ENCODE measurements around the gene MOB4.

MOB4 gene

DNA sequence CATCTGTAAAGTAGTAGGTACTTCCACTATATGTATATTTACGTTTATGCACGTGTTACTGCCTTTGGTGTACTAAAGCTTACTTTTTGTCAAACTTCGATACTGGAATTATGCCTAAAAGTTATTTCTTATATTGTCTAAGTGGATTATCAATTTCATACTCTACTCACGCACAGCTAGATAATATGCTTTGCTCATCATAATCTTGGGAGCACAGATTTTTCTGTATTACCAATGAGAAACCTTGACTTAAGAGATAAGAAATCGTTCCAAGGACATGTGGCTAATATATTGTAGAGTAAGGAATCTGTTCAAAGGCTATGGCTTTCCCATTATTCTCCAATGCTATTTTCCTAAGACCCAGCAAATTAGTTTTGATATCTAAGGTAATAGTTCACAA is 9.2 kb upstream of the MOB4 start:
- Histone ChIP-seq H3K9ac (ENCODE audit: low read depth, low read length, poor library complexity, severe bottlenecking) (no peak overlapping the region), H3K9me2 (replicated peaks; ENCODE audit: low read depth, low read length) (no peaks in the 10 kb centered on the region), H3K4me2 (ENCODE audit: low read depth, low read length, poor library complexity, severe bottlenecking) (no peak overlapping the region), H3K36me3 (ENCODE audit: insufficient read depth, low read length) (peaks cover 11% of the 10 kb centered on the region), H4K20me1 (ENCODE audit: insufficient read depth, low read length, poor library complexity, severe bottlenecking) (peaks cover 20% of the 10 kb centered on the region), H3K9me3 (ENCODE audit: insufficient read depth, low read depth, low read length) (no peaks in the 10 kb centered on the region), H3F3A (ENCODE audit: low read depth) (no peaks in the 10 kb centered on the region; the same call in 1 of the 2 replicates), H3K27me3 (ENCODE audit: insufficient read depth, low read length, poor library complexity, severe bottlenecking) (no peaks in the 10 kb centered on the region), H3K4me1 (ENCODE audit: insufficient read depth, low read length, poor library complexity, severe bottlenecking) (peaks cover 11% of the 10 kb centered on the region), H3K79me2 (ENCODE audit: insufficient read depth, low read length) (peaks cover 42% of the 10 kb centered on the region), H3K4me3 (ENCODE audit: low read length, poor library complexity, severe bottlenecking) (no peak overlapping the region), H2AFZ (ENCODE audit: low read length) (no peak overlapping the region)
- no peak for TF ChIP-seq EZH2phosphoT487 (IDR thresholded peaks at IDR 0.05; ENCODE audit: borderline replicate concordance)

DNA sequence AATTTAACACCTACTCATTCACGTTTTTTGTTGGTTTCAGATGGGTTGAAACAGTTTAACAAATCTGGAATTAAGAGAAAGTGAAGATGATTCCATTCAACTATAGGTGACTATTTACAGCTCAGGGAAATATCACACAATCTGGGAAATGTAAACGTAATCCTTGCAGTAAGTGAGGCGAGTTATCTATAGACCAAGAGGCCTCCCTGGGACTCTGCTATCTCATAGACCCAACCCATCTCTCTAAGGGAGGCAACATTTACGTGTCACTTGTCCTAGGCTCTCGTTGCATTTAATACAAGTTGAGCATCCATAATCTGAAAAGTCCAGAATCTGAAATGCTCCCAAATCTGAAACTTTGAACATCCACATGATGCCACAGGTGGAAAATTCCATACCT is 2.0 kb upstream of the MOB4 start:
- no peak overlapping the region for H3K9ac ChIP-seq (ENCODE audit: low read depth, low read length, poor library complexity, severe bottlenecking)
- H3K4me3 ChIP-seq (ENCODE audit: low read length, poor library complexity, severe bottlenecking), result no peak overlapping the region
- peaks cover 19% of the 10 kb centered on the region for H3K4me1 ChIP-seq (ENCODE audit: insufficient read depth, low read length, poor library complexity, severe bottlenecking)
- H3K9me3 ChIP-seq (ENCODE audit: insufficient read depth, low read depth, low read length), result no peaks in the 10 kb centered on the region
- H2AFZ ChIP-seq (ENCODE audit: low read length), result no peak overlapping the region
- peaks cover 44% of the 10 kb centered on the region for H3K79me2 ChIP-seq (ENCODE audit: insufficient read depth, low read length)
- H3F3A ChIP-seq (ENCODE audit: low read depth), result no peaks in the 10 kb centered on the region
- no peaks in the 10 kb centered on the region for H3K9me2 ChIP-seq (replicated peaks; ENCODE audit: low read depth, low read length)
- H3K4me2 ChIP-seq (ENCODE audit: low read depth, low read length, poor library complexity, severe bottlenecking), result no peak overlapping the region
- no peaks in the 10 kb centered on the region for H3K27me3 ChIP-seq (ENCODE audit: insufficient read depth, low read length, poor library complexity, severe bottlenecking)
- TF ChIP-seq EZH2phosphoT487 (IDR thresholded peaks at IDR 0.05; ENCODE audit: borderline replicate concordance), result no peak
- TF ChIP-seq, protein P1, sequence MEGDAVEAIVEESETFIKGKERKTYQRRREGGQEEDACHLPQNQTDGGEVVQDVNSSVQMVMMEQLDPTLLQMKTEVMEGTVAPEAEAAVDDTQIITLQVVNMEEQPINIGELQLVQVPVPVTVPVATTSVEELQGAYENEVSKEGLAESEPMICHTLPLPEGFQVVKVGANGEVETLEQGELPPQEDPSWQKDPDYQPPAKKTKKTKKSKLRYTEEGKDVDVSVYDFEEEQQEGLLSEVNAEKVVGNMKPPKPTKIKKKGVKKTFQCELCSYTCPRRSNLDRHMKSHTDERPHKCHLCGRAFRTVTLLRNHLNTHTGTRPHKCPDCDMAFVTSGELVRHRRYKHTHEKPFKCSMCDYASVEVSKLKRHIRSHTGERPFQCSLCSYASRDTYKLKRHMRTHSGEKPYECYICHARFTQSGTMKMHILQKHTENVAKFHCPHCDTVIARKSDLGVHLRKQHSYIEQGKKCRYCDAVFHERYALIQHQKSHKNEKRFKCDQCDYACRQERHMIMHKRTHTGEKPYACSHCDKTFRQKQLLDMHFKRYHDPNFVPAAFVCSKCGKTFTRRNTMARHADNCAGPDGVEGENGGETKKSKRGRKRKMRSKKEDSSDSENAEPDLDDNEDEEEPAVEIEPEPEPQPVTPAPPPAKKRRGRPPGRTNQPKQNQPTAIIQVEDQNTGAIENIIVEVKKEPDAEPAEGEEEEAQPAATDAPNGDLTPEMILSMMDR (conservative IDR thresholded peaks at IDR 0.05; ENCODE audit: low read length), result no peak
- H3K36me3 ChIP-seq (ENCODE audit: insufficient read depth, low read length), result no peaks in the 10 kb centered on the region
- peaks cover 16% of the 10 kb centered on the region for H4K20me1 ChIP-seq (ENCODE audit: insufficient read depth, low read length, poor library complexity, severe bottlenecking)

DNA sequence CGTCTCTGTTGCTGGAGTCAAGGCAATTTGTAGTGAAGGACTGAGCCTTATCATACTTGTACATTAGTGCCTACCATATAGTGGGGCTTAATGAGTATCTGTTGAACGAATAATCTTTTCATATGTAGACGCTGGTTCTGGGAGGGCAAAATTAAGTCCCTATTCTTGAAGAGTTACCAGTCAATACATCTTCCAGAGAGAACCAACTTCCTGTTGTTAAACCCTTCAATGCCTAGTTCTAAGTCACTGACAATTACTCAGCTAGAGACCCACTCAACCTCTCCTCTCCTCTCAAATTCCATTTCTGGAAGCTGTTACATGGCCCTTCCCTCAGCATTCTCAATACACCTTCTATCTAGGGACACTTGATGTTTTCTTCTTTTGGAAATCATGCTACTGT is 1.1 kb upstream of the MOB4 start:
- Histone ChIP-seq H3K9ac (ENCODE audit: low read depth, low read length, poor library complexity, severe bottlenecking) (peak overlapping the region; percentile 92), H3K79me2 (ENCODE audit: insufficient read depth, low read length) (peaks cover 53% of the 10 kb centered on the region), H3K36me3 (ENCODE audit: insufficient read depth, low read length) (no peaks in the 10 kb centered on the region), H3K4me2 (ENCODE audit: low read depth, low read length, poor library complexity, severe bottlenecking) (peak overlapping the region; percentile 93), H4K20me1 (ENCODE audit: insufficient read depth, low read length, poor library complexity, severe bottlenecking) (peaks cover 24% of the 10 kb centered on the region), H2AFZ (ENCODE audit: low read length) (peak overlapping the region; percentile 91), H3K9me2 (replicated peaks; ENCODE audit: low read depth, low read length) (no peaks in the 10 kb centered on the region), H3K9me3 (ENCODE audit: insufficient read depth, low read depth, low read length) (no peaks in the 10 kb centered on the region), H3F3A (ENCODE audit: low read depth) (no peaks in the 10 kb centered on the region), H3K27me3 (ENCODE audit: insufficient read depth, low read length, poor library complexity, severe bottlenecking) (no peaks in the 10 kb centered on the region), H3K4me3 (ENCODE audit: low read length, poor library complexity, severe bottlenecking) (peak overlapping the region; percentile 84), H3K4me1 (ENCODE audit: insufficient read depth, low read length, poor library complexity, severe bottlenecking) (peaks cover 27% of the 10 kb centered on the region)
- no peak for TF ChIP-seq EZH2phosphoT487 (IDR thresholded peaks at IDR 0.05; ENCODE audit: borderline replicate concordance)
- TF ChIP-seq, protein P1 (conservative IDR thresholded peaks at IDR 0.05; ENCODE audit: low read length), result no peak

DNA sequence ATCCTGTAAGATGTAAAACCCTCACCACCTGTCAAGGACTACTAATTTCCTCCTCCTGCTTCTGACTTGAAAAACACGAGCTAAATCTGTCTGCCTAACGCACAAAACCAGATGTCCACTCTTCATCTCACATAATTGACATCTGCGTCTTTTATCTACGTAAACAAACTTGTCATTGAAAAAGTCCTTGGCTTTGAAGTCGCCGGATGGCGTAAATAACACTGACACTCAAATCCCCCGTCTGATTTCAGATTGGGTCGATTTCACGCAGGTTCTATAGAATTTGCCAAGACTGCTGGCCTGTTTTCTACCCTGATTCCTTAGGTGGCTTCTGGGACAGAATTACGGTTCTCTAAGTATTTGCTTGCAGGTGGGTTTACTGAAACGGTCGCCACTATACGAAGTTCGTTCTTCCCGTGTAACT is 539 bp upstream of the MOB4 start:
- H3K4me3 ChIP-seq (ENCODE audit: low read length, poor library complexity, severe bottlenecking), result peak overlapping the region; percentile 84
- H3K27me3 ChIP-seq (ENCODE audit: insufficient read depth, low read length, poor library complexity, severe bottlenecking), result no peaks in the 10 kb centered on the region
- H3K9ac ChIP-seq (ENCODE audit: low read depth, low read length, poor library complexity, severe bottlenecking), result peak overlapping the region; percentile 92
- H3K9me2 ChIP-seq (replicated peaks; ENCODE audit: low read depth, low read length), result no peaks in the 10 kb centered on the region
- no peaks in the 10 kb centered on the region for H3K36me3 ChIP-seq (ENCODE audit: insufficient read depth, low read length)
- H3F3A ChIP-seq (ENCODE audit: low read depth), result no peaks in the 10 kb centered on the region
- H3K4me1 ChIP-seq (ENCODE audit: insufficient read depth, low read length, poor library complexity, severe bottlenecking), result peaks cover 33% of the 10 kb centered on the region
- H2AFZ ChIP-seq (ENCODE audit: low read length), result peak overlapping the region; percentile 91
- peaks cover 30% of the 10 kb centered on the region for H4K20me1 ChIP-seq (ENCODE audit: insufficient read depth, low read length, poor library complexity, severe bottlenecking)
- H3K79me2 ChIP-seq (ENCODE audit: insufficient read depth, low read length), result peaks cover 58% of the 10 kb centered on the region
- TF ChIP-seq, protein P1 (conservative IDR thresholded peaks at IDR 0.05; ENCODE audit: low read length), result no peak
- no peak for TF ChIP-seq EZH2phosphoT487 (IDR thresholded peaks at IDR 0.05; ENCODE audit: borderline replicate concordance)
- H3K9me3 ChIP-seq (ENCODE audit: insufficient read depth, low read depth, low read length), result no peaks in the 10 kb centered on the region
- peak overlapping the region; percentile 93 for H3K4me2 ChIP-seq (ENCODE audit: low read depth, low read length, poor library complexity, severe bottlenecking)

Data from Loucy (cell line).